HG03196 (cell line): ENCODE measurements around the gene CDH26.
A peak's percentile ranks its signal among the peaks of the same experiment; 100 is the strongest.
"Not testable (repeated sequence)": the region's sequence is repeated elsewhere in the genome, so short reads cannot be mapped to it uniquely, and the experiment has no call there.

Experiments used
- ATAC-seq: cut with Tn5 transposase; IDR thresholded peaks from one replicate; pipeline ENCODE4 v1.9.1; 2021; ENCODE audit not compliant: unreplicated experiment

The CDH26 gene

DNA sequence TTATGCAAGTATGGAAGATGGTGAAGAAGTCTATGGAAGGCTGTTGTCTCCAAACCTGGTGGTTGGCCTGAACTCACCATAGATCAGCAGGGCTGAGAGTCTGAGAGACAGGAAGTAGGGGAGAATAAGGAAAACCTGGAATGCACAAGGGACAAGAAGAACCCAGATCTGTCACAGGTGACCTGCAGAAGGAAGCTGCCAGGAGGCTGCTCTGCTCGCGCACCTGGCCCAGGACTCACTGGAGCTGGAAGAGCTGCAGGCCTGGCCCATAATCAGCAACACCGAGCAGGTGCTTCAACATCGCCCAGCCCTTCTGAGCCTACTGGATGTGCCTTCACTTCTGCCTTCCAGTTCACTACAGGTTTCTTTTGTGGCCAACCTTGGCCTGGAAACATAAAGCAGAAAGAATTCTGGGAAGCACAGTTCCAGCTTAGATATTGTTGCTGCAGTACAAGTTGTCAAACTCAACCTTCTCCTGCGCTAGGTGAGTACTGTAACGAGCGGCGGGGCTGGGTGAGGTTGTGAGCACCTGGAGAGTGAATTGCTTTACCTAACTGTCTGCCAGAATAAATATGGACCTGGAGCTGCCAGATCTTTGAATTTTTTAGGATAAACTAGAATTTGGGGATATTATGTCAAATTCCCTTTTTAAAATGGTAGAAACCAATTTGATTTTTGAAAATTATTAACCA lies 82.4 kb downstream of the CDH26 start:
- no peak for ATAC-seq

DNA sequence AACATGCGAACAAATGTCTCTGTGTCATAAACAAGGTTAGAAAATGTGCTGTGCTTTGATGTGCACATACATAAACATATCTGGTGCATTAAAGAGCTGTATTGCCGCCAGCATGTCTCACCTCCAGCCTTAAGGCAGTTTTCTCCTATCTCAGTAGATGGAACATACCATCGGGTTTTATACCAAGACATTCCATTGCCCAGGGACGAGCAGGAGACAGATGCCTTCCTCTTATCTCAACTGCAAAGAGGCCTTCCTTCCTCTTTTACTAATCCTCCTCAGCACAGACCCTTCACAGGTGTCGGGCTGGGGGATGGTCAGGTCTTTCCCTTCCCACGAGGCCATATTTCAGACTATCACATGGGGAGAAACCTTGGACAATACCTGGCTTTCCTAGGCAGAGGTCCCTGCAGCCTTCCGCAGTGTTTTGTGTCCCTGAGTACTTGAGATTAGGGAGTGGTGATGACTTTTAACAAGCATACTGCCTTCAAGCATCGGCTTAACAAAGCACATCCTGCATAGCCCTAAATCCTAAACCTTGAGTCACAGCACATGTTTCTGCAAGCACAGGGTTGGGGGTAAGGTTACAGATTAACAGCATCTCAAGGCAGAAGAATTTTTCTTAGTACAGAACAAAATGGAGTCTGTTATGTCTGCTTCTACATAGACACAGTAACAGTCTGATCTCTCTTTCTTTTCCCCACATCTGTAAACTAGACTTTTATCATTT lies 83.4 kb downstream of the CDH26 start:
- not testable (repeated sequence) for ATAC-seq

DNA sequence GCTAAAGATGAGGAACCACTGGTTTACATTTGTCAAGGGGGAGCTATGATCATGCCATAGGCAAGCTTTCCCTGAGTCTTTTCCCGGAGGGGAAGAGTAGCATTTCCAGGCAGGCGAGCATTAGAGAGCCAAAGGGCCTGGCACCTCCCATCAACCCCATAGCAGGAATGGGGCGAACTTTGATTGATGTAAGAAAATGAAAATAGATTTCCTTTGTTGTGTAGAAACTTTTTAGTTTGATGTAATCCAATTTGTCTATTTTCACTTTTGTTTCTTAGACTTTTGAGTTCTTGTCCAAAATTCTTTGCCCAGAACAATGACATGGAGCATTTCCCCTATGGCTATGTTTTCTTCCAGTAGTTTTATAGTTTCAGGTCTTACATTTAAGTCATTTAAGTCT lies 85.2 kb downstream of the CDH26 start:
- no peak for ATAC-seq

DNA sequence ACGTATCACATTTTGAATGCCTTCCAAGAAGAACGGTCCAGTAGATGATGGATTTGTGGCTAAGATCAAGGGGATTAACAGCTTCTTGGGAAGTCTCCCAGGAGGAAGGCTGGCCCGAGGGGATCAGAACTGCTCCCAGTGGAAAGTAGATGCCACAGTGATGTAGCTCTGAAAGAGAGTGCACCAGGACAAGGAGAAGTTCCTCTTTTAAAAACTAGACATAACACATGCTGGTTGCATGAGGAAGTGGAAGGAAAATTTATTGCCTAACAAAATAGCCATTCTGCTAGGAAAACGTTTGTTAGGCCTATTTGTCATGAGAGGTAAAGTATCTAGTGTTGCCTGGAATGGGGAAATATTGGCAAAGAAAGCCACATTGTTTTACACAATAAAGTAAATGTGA lies 87.8 kb downstream of the CDH26 start:
- ATAC-seq: no peak

DNA sequence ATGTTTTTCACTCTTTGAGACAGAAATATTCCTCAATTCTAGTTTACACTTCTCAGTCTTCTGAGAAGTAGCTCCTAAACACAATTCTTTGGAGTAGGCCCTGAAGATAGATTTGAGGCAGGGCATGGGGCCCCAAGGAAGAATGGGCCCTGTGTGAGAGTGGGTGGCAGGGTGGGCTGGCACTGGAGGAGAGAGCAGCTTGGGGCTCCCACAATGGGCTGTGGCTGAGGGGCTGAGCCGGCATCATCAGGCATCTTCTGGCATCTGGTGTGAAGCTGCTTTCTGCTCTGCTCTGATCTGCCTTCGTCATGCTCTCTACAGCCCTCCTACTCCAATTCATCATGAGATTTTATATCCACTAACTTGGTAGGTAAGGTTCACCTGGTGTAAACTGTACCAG lies 88.2 kb downstream of the CDH26 start:
- ATAC-seq: no peak

DNA sequence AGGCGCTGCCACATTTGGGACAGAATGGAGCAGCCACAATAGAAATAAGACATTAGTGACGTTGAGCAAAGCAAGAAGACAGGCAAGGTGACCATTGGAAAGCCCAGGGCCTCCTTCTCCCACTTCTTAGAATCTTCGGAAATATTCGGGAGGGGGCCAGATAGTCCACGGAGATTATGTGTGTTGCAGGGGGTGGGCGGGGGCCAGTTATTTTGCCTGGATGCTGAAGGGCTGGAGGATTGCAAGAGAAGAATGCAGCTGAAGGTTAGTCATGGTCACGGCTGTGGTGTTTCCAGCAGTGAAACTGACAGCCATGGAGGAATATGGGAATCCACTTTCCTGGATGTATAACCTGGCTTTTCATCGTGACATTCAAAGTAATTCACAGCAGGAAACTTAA lies 88.6 kb downstream of the CDH26 start:
- no peak for ATAC-seq

DNA sequence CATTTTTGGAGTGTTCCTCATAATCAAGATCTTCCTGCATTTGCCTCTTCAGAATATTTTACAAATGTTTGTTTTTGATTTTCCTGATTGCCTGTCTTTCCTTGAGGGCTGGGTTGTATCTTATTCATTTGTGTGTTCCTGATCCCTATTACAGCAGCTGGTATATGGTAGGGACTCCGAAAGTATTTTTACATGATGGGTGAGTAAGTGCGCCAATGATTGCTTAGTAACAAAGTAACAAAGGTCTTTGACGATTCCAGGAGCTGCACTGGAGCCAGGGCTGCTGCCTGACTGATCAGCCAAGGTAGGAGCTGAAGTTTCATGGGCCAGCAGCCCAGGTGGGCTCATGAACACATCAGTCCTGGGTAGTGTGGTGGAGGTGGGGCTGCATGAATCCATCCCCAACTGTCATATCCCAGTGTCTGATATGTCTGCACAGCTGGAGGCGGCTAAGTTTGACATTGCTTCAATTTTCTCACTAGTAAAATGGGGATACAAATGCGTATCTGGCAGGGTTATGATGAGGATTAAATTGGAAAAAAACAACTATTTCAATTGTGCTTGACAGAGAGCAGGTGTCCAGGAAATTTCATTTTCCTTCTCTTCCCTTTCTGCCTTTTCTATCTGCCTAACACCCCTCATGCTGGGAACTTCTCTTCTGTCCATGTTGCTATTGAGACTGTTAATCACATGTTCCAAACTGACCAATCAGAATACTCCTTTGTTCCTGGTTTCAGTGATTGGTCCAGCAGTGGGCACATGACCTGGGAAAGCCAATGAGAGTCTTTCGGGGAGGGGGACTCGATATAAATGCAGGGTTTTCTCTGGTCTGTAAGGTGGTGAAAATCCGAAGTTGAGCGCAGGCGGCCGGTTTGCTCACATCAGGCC lies 90.7 kb downstream of the CDH26 start:
- ATAC-seq: no peak

DNA sequence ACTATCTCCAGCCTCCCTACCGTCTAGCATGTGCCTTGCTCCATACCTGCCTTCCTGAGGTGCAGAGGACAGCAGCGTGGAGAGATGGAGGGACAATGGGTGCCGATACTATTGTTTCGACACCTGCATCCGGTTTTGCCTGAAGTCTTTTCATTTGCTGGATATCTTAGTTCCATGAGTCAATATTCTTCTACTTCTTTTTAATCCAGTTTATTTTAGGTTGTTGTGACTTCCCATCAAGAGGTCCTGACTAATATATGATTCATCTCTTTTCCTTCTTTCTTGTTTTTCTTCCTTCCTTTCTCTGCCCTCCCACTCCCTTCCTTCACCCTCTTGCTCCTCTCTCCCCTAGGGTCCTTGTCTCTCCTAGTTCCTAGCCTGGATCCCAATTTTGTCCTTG lies 91.4 kb downstream of the CDH26 start:
- ATAC-seq: no peak

DNA sequence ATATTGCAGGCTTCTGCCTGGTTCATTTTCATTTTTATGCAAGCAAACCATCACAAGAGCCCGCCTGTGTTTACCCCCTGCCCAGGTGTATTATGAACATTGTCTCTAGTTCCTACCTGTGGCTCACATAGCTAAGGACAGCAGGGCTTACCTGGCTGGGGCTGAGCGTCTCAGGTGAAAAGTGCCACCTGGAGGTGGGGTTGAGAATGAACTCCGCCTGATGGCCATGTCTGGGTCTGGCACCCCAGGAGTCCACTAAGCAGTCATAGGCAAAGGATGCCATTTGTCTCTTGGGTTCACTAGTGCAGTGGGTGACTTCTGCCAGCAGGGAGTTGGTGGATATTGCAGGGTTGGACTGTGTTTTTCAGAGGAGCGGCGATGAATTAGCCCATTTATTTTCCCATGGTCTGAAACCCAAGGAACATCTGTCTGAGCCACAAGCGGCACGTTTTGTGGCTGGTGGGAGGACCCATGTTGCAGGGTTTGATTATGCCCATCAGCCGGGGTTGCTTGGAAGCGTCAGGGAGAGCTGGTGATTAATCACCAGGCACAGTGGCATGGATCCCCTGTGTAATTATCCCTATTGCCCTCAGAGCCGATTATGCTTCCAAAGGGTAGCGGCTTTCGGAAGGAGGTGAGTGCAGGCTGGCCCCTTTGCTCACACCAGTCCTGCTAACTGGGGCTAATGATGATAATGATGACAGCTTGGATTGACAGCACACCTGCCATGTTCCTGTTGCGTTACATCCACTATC lies 92.1 kb downstream of the CDH26 start:
- ATAC-seq: no peak

DNA sequence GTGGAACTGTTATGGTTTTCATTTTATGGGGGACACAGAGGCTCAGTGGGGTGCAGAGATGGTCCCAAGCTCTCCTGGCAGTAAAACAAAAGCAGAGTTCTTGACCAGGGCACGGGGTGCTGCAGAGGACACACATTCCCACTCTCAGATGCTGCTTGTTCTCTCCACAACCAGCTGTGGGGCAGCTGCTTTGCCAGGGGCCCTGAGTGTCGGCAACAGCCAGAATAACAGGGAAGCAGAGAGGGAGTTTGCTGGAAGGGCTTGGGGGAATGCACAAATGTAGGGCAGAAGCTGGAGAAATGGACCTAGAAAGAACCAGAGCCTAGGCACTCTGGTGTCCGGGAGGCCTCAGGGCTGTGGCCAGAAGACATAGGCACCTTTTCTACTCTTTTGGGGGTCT lies 93.7 kb downstream of the CDH26 start:
- no peak for ATAC-seq

DNA sequence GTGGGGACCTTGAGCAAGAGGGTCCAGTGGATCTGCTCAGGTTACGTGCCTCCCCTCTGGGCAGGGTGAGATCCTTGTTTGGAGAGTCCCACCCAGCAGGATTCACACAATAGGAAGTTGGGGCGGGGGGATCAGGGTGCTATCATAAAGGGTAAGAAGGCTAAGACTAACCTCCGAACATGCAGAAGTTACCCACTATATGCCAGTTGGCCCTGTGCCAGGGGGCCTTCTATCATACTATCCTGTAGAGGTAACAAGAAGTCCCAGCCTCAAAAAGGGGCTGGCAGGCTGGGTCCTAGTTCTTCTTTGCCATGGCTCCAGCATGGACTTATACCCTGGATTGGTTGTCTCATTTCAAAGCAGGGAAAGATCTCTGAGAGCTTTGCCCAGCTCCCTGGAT lies 94.1 kb downstream of the CDH26 start:
- ATAC-seq: no peak

DNA sequence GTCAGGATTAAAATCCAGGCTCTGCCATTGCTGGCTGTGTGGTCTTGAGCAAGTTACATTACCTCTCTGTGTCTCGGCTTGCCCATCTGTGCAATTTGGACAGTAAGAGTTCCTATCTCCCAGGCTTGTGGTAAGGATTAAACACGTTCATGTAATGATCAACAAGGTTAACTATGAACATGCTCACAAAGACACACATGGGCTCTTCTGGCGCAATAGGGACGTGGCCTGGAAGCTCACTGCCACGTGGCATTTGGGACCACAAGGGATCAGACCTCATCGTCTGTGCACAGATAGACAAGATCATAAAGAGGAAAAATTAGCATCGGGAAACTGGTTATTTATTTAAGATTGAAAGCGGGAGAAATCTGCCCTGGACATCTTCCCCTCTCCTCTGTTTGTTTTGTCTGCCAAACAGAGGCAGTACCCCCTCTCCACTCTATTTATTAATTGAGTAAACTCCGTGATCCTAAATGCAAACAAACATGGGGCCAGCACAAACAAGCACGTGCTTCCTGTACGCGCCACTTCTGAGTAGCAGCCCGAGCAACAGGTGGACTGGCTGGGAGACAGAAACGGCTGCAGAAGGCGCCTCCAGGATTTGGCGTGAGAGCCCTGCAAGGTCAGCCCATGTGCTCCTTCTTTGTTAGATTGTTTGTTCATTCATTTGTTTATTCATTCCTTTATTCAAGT lies 95.0 kb downstream of the CDH26 start:
- no peak for ATAC-seq

DNA sequence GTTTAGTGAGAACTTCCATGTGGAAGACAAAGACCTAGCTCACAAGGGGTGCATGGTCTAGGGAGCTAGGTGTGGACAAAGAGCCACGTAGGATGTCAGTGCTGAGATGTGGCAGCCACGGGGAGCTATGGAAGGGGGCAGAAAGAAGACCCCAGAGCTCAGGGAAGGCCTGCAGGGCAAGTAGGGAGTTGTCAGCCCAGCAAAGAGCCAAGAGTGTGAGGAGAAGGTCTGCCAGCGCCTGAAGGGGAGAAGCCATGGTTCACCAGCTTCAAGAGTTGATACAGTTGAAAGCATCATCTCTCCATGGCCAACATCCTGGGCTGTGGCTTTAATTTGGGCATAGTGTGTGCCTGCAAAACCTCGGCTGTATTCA lies 95.6 kb downstream of the CDH26 start:
- ATAC-seq: no peak

DNA sequence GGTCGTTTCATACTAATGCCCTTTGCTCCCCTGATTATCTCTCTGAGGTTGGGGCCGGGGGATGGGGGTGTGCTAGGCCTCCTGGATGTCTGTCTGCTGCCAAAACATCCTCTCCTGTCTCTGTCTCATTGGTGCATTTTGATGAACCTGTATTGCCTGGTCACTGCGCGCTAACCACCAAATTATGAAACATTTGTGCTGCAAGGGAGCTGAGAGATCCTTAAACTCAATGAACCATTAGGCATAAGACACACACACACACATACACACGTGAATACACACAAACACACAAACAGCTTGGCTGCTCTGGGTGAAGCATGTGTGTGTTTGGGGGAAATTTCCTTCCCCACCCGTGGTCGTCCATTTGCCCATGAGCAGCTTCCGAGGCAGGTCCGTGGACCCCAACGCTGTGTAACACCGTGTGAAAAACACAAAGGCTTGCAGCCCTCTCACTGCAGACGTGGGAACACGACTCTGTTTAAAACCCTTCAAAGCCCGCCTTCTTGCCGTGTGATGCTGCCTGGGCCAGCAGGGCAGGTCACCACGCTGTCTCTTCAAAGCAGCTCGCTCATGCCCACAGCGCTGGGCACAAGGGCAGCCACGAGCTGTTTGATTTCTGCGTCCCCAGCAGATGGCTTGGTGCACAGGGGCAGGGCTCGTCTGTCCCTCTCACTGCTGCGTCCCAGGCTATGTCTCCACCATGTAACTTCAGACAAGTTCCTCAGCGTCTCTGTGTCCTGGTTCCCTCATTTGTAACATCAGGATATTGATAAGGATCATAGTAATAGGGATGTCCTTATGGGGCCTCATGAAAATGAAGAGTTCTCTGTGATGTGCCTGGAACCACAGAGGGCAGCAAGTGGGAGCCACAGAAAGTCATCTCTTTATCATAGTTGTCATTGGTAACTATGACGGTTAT lies 96.8 kb downstream of the CDH26 start:
- no peak for ATAC-seq

DNA sequence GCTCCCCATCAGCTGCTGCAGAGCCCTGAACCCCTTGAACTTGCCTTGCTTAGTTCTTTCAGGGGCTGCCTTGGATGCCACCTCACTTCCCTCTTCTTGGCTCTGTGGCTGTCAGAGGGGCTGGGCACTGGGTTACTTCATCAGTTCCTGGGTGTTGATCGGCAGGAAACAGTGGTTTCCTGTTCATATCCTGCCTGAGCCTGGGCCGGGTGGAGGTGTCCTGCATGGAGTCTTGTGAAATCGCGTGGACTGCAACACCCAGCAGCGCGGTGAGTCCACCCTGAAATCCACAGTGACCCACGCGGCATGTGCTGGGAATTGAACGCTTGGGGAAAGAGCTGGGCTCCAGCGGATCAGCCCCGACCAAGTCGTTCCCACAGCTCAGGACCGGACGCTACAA lies 97.5 kb downstream of the CDH26 start:
- no peak for ATAC-seq

DNA sequence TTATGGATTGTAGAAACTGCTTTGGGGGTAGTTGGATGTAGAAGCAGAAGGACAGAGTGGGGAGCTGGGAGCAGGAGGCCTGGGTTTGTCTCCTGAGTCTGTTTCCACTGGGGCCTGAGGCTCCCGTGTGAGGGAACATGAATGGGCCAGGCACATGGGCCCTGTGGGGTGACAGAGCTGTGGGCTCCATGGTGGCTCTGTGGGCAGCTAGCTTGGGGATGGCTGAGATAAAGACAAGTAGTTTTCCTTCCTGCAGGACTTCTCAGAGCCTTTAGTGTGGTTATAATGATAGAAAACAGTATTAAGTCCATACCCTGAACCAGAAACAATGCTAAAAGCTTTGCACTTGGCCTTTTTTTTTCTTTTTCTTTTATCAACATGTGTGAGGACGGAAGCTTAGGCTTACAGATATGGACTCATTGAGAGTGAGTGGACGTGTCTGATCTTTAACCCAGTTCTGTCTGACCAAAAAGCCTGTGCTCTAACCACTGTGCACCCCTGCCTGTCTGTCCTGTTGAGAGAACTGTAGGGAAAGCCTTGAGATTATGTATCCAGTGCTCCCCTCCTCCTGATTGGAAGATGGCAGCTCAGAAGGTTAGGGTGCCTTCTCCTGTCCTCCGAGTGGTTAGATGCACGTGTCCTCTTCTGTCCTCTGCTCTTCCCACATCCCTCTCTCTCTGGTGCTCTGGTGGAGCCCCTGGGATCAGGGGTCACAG lies 98.3 kb downstream of the CDH26 start:
- ATAC-seq: no peak

DNA sequence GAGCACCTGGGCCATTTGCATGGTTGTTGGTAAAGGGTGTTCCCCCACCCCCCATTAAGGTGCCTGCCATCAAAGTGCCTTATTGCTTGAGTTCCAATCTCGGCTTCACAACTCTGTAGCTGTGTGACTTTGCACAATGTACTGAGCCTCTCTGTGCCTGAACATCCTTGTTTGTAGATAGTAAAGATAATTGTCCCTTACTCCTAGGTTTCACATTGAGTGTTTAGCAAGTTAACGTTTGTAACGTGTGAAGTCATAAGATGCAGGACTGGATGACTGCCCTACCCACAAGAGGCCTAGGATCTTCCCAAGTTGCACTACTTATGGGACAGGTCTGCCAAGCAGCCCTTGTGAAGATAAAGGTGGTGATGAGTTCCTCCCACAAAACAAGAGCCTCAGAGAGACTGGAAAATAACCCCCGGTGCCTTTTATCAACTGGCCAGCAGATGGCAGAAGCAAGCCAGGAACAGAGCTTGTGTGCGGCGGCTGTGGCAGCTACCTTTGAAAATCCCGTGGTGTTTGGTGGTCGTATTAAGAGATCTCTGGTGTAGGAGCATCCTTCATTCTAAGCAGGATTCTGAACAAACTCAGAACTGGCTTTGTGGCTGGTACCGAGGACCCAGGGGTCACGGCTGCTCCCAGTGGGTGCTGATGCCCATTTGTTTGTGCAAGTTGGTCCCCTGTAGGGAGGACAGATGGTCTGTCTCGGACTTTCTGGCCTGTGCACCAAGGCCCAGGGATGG lies 99.1 kb downstream of the CDH26 start:
- peak; percentile 41 for ATAC-seq
